Ascending aorta (tissue), 2 donors: Measurements from ENCODE around the gene EFEMP1. TPM values are rescaled to one million over a fixed set of nuclear protein-coding genes. Genes with fewer than 3 reads are reported as not detected.

Experiments used
- DNase-seq, 2 donors: peaks; one replicate each; pipeline ENCODE4 v3.0.0-alpha.2; 2019; ENCODE audit warnings: low spot score in 2 of 2
- H3K27ac ChIP-seq, 2 donors: fragments of 200-600 bp; sonication (generic); one replicate each; pipeline ENCODE4 v1.5.1; 2016 to 2017; ENCODE audit warnings: mild to moderate bottlenecking in 1 of 2
- H3K27me3 ChIP-seq: fragments of 200-600 bp; sonication (generic); one replicate; pipeline ENCODE4 v1.5.1; 2017
- H3K36me3 ChIP-seq, 2 donors: fragments of 200-600 bp; sonication (generic); one replicate each; pipeline ENCODE4 v1.5.1; 2016
- H3K4me1 ChIP-seq, 2 donors: fragments of 200-600 bp; sonication (generic); one replicate each; pipeline ENCODE4 v1.5.1; 2016 to 2017; ENCODE audit warnings: mild to moderate bottlenecking in 1 of 2
- H3K4me3 ChIP-seq, 2 donors: fragments of 200-600 bp; sonication (generic); one replicate each; pipeline ENCODE4 v1.5.1; 2016 to 2017; ENCODE audit warnings: mild to moderate bottlenecking in 1 of 2
- H3K9me3 ChIP-seq, 2 donors: fragments of 200-600 bp; sonication (generic); one replicate each; pipeline ENCODE4 v1.5.1; 2016
- CTCF ChIP-seq, 3 experiments: fragments of 200-600 bp in 2 of 3; fragments of 450-650 bp in 1 of 3; sonication (generic) in 2 of 3; IDR thresholded peaks; one replicate each; pipeline ENCODE4 v1.5.1; 2016 to 2019; ENCODE audit warnings: antibody characterized with exemption in 3 of 3, mild to moderate bottlenecking in 1 of 3, moderate library complexity in 1 of 3
- intact Hi-C: fragments of 100-400 bp; cut with DNase I; formaldehyde crosslinking; loops from one replicate; pipeline ENCODE4 v1.15.1; 2023
- total RNA-seq: library from RNA; depleted of rRNA; stranded (reverse); fragments of >200 nt; gene quantifications from one replicate; pipeline ENCODE4 v1.1.0, GENCODE V29; 2016

EFEMP1 gene
- total RNA-seq, 1 donor from 2014 or later, result 1,320 TPM

DNA sequence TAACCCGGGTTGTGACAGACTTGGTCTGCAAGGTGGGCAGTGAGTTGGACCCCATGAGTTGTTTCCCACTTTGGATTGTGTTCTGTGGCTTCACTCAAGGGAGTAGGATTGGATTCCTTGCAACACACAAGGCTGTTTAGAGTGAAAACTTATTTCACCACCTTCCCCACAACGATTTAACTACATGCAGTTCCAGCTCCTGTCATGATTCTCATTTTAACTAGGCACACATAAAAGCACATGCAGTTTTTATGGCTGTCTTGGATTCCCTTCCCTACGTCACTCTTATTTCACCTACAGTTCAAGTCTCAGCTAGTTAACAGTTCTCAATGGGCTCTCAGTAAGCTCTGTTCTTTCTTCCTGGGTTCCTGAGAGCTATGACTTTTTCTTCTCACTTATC lies 15.9 kb downstream of the EFEMP1 start:
- peak overlapping the region in 1 of 2 donors; percentile 24 for H3K27ac ChIP-seq
- H3K36me3 ChIP-seq, result peaks cover 6 to 22% of the 10 kb centered on the region in 2 donors
- H3K4me1 ChIP-seq, result peaks cover 0 to 34% of the 10 kb centered on the region in 2 donors
- H3K4me3 ChIP-seq, result peak overlapping the region in 1 of 2 donors; percentile 3
- DNase-seq, result no peak
- no peak for TF ChIP-seq CTCF (IDR thresholded peaks at IDR 0.05)
- intact Hi-C loops, result no loop called here
- no peaks in the 10 kb centered on the region for H3K27me3 ChIP-seq
- no peaks in the 10 kb centered on the region for H3K9me3 ChIP-seq

DNA sequence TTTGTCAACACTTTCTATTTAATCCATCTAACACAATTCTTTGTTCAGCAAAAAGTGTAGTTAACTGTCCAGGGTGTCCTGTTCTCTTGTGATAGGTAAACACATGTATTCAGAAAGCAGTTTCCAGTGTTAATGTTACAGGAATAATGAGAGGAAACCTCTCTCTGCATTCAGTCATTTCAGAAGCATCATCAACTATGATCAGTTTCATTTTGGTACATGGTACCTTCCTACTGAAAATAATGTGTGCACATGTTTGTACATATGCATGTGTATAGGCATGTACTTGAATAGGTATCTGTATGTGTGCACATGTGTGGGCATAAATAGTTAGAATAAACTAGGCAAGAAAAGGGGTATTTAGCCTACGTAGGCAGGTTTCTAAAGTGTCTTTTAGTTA lies 16.6 kb downstream of the EFEMP1 start:
- no peak for TF ChIP-seq CTCF (IDR thresholded peaks at IDR 0.05)
- peaks cover 6 to 29% of the 10 kb centered on the region in 2 donors for H3K36me3 ChIP-seq
- H3K27ac ChIP-seq, result no peak overlapping the region
- no peaks in the 10 kb centered on the region for H3K9me3 ChIP-seq
- peaks cover 0 to 29% of the 10 kb centered on the region in 2 donors for H3K4me1 ChIP-seq
- H3K4me3 ChIP-seq, result no peak overlapping the region
- no peak for DNase-seq
- no peaks in the 10 kb centered on the region for H3K27me3 ChIP-seq
- intact Hi-C loops, result no loop called here

DNA sequence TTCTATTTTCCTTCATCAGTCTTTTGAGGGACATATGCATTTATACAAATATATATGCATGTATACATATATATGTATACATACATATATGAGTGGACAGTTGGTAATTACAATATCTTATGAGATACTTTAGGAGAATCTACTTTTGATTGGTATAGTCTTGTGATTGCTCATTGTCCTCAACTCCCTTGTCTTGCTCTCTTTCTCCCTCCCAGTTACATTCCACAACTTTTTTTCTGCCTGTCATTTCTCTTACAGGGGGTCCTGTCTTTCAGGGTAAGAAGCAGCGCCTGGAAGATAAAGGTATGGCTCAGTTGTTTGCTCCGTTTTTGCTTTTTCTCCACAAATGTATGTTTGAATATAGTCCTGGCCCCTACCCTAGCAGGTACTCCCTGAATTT lies 19.9 kb downstream of the EFEMP1 start:
- H3K9me3 ChIP-seq, result no peaks in the 10 kb centered on the region
- TF ChIP-seq CTCF (IDR thresholded peaks at IDR 0.05), result no peak
- no peak overlapping the region for H3K27ac ChIP-seq
- intact Hi-C loops, result no loop called here
- peaks cover 9 to 29% of the 10 kb centered on the region in 2 donors for H3K36me3 ChIP-seq
- H3K4me3 ChIP-seq, result no peak overlapping the region
- DNase-seq, result no peak
- H3K4me1 ChIP-seq, result peaks cover 5 to 13% of the 10 kb centered on the region in 2 donors
- H3K27me3 ChIP-seq, result no peaks in the 10 kb centered on the region

- Histone ChIP-seq H3K27me3 (no peaks in the 10 kb centered on the region), H3K4me3 (no peak overlapping the region), H3K36me3 (peaks cover 7 to 29% of the 10 kb centered on the region in 2 donors), H3K9me3 (no peaks in the 10 kb centered on the region), H3K4me1 (peaks cover 5 to 12% of the 10 kb centered on the region in 2 donors), H3K27ac (peak overlapping the region in 1 of 2 donors; percentile 33)
- DNase-seq, result no peak
- intact Hi-C loops, result no loop called here
- TF ChIP-seq CTCF (IDR thresholded peaks at IDR 0.05), result no peak
Observed at GRCh38 chr2:55902971-55903370, 20.6 kb downstream of the EFEMP1 start.

GRCh38 chr2:55902429-55902828 lies 21.2 kb downstream of the EFEMP1 start:
- Histone ChIP-seq H3K4me3 (no peak overlapping the region), H3K27ac (peak overlapping the region in 1 of 2 donors; percentile 33), H3K36me3 (peaks cover 7 to 29% of the 10 kb centered on the region in 2 donors), H3K9me3 (no peaks in the 10 kb centered on the region), H3K27me3 (no peaks in the 10 kb centered on the region), H3K4me1 (peaks cover 5 to 12% of the 10 kb centered on the region in 2 donors)
- TF ChIP-seq CTCF (IDR thresholded peaks at IDR 0.05), result no peak
- intact Hi-C loops, result no loop called here
- no peak for DNase-seq

GRCh38 chr2:55901941-55902340 lies 21.6 kb downstream of the EFEMP1 start:
- peaks cover 5 to 12% of the 10 kb centered on the region in 2 donors for H3K4me1 ChIP-seq
- intact Hi-C loops, result no loop called here
- H3K4me3 ChIP-seq, result no peak overlapping the region
- H3K27me3 ChIP-seq, result no peaks in the 10 kb centered on the region
- peak overlapping the region; percentile 25 to 66 for H3K27ac ChIP-seq
- TF ChIP-seq CTCF (IDR thresholded peaks at IDR 0.05), result no peak
- H3K9me3 ChIP-seq, result no peaks in the 10 kb centered on the region
- no peak for DNase-seq
- H3K36me3 ChIP-seq, result peaks cover 7 to 29% of the 10 kb centered on the region in 2 donors
